SK-N-SH treated with all-trans-retinoic acid at 6 μM for 48 hours (cell line): ENCODE data around the gene TCF25.

Experiments
- ATAC-seq: fragments of 200-7000 bp; cut with Tn5 transposase; 3 replicates; pipeline ENCODE4 v1.9.1; 2020; ENCODE audit warnings: mild to moderate bottlenecking, moderate library complexity
- ARNTL ChIP-seq: fragments of 450-650 bp; formaldehyde crosslinking; IDR thresholded peaks from 2 replicates; pipeline ENCODE4 v1.5.0; 2020; ENCODE audit warnings: low read depth, mild to moderate bottlenecking, moderate library complexity, borderline replicate concordance
- BACH2 ChIP-seq: fragments of 250-450 bp; sonication (Bioruptor Pico); IDR thresholded peaks from 2 replicates; pipeline ENCODE4 v1.9.0; 2021; ENCODE audit warnings: mild to moderate bottlenecking, borderline replicate concordance
- CREB5 ChIP-seq: fragments of 250-450 bp; sonication (Bioruptor Pico); IDR thresholded peaks from 2 replicates; pipeline ENCODE4 v1.5.1; 2020; ENCODE audit warnings: low read depth, mild to moderate bottlenecking, moderate library complexity
- CSDC2 ChIP-seq: fragments of 250-450 bp; sonication (Bioruptor Pico); IDR thresholded peaks from 2 replicates; pipeline ENCODE4 v1.5.0; 2020; ENCODE audit warnings: mild to moderate bottlenecking, moderate library complexity
- CSRNP3 ChIP-seq: fragments of 250-450 bp; sonication (Bioruptor Pico); IDR thresholded peaks from 2 replicates; pipeline ENCODE4 v1.5.1; 2021; ENCODE audit warnings: mild to moderate bottlenecking, moderate library complexity
- ESRRG ChIP-seq: fragments of 250-450 bp; sonication (Bioruptor Pico); IDR thresholded peaks from 2 replicates; pipeline ENCODE4 v1.6.1; 2021; ENCODE audit warnings: mild to moderate bottlenecking
- GLIS3 ChIP-seq: fragments of 250-450 bp; sonication (Bioruptor Pico); IDR thresholded peaks from 2 replicates; pipeline ENCODE4 v1.5.0; 2020; ENCODE audit warnings: mild to moderate bottlenecking, moderate library complexity
- OSR1 ChIP-seq: fragments of 250-450 bp; sonication (Bioruptor Pico); IDR thresholded peaks from 2 replicates; pipeline ENCODE4 v1.8.0; 2022; ENCODE audit warnings: moderate library complexity, mild to moderate bottlenecking, inconsistent platforms
- PATZ1 ChIP-seq: fragments of 250-450 bp; sonication (Bioruptor Pico); IDR thresholded peaks from 2 replicates; pipeline ENCODE4 v1.8.0; 2020; ENCODE audit warnings: mild to moderate bottlenecking, moderate library complexity, borderline replicate concordance
- POU6F1 ChIP-seq: fragments of 250-450 bp; sonication (Bioruptor Pico); IDR thresholded peaks from 2 replicates; pipeline ENCODE4 v1.8.0; 2021; ENCODE audit warnings: low read depth, mild to moderate bottlenecking, moderate library complexity, borderline replicate concordance
- PPARA ChIP-seq: fragments of 250-450 bp; sonication (Bioruptor Pico); IDR thresholded peaks from 2 replicates; pipeline ENCODE4 v1.5.0; 2020; ENCODE audit warnings: mild to moderate bottlenecking, borderline replicate concordance
- RARB ChIP-seq: fragments of 250-450 bp; sonication (Bioruptor Pico); IDR thresholded peaks from 2 replicates; pipeline ENCODE4 v1.8.0; 2021; ENCODE audit warnings: mild to moderate bottlenecking, moderate library complexity
- SNAI2 ChIP-seq: fragments of 250-450 bp; sonication (Bioruptor Pico); IDR thresholded peaks from 2 replicates; pipeline ENCODE4 v1.5.0; 2020; ENCODE audit warnings: mild to moderate bottlenecking, moderate library complexity
- TCF4 ChIP-seq: fragments of 250-450 bp; sonication (Bioruptor Pico); IDR thresholded peaks from 2 replicates; pipeline ENCODE4 v1.8.0; 2021; ENCODE audit warnings: mild to moderate bottlenecking, moderate library complexity, borderline replicate concordance
- TSHZ2 ChIP-seq: fragments of 250-450 bp; sonication (Bioruptor Pico); IDR thresholded peaks from 2 replicates; pipeline ENCODE4 v1.5.0; 2020; ENCODE audit warnings: mild to moderate bottlenecking, moderate library complexity
- ZC3H10 ChIP-seq: fragments of 250-450 bp; sonication (Bioruptor Pico); IDR thresholded peaks from 2 replicates; pipeline ENCODE4 v1.5.1; 2021; ENCODE audit warnings: mild to moderate bottlenecking, moderate library complexity
- ZFP3 ChIP-seq: fragments of 250-450 bp; sonication (Bioruptor Pico); IDR thresholded peaks from 2 replicates; pipeline ENCODE4 v1.5.0; 2020; ENCODE audit warnings: mild to moderate bottlenecking, moderate library complexity
- ZFP30 ChIP-seq: fragments of 450-650 bp; formaldehyde crosslinking; IDR thresholded peaks from 2 replicates; pipeline ENCODE4 v1.5.0; 2022; ENCODE audit warnings: mild to moderate bottlenecking, moderate library complexity
- ZNF565 ChIP-seq: fragments of 450-650 bp; formaldehyde crosslinking; conservative IDR thresholded peaks from 2 replicates; pipeline ENCODE4 v1.5.0; 2020; ENCODE audit warnings: low read depth, mild to moderate bottlenecking, moderate library complexity
- ZNF70 ChIP-seq: fragments of 450-650 bp; formaldehyde crosslinking; IDR thresholded peaks from 2 replicates; pipeline ENCODE4 v1.5.0; 2020; ENCODE audit warnings: mild to moderate bottlenecking, moderate library complexity
- ZNF8 ChIP-seq: fragments of 450-650 bp; formaldehyde crosslinking; IDR thresholded peaks from 2 replicates; pipeline ENCODE4 v1.5.0; 2020; ENCODE audit warnings: mild to moderate bottlenecking, moderate library complexity

TCF25 gene

GRCh38 chr16:89917773-89918452 is 44.5 kb downstream of the TCF25 start:
- peak; percentile 13 for ATAC-seq
- TF ChIP-seq ZFP3 (CRISPR knock-in tag) (peak; percentile 40; the same call in 1 of the 2 replicates), RARB (CRISPR knock-in tag) (no peak), CREB5 (CRISPR knock-in tag) (no peak)

- TF ChIP-seq ZNF565 (CRISPR knock-in tag) = no peak
- TF ChIP-seq GLIS3 (CRISPR knock-in tag) = no peak
- TF ChIP-seq ARNTL (CRISPR knock-in tag) = no peak
- no peak for TF ChIP-seq POU6F1 (CRISPR knock-in tag)
- no peak for TF ChIP-seq ESRRG (CRISPR knock-in tag)
- no peak for TF ChIP-seq OSR1 (CRISPR knock-in tag)
- TF ChIP-seq PPARA (CRISPR knock-in tag) = no peak
- no peak for TF ChIP-seq SNAI2
- TF ChIP-seq TSHZ2 = no peak
- TF ChIP-seq BACH2 (CRISPR knock-in tag) = no peak
- no peak for TF ChIP-seq ZNF70 (CRISPR knock-in tag)
- no peak for TF ChIP-seq RARB (CRISPR knock-in tag)
- no peak for TF ChIP-seq CSDC2 (CRISPR knock-in tag)
- no peak for TF ChIP-seq ZC3H10 (CRISPR knock-in tag)
- TF ChIP-seq PATZ1 = no peak
- TF ChIP-seq ZFP3 (CRISPR knock-in tag) = no peak
- TF ChIP-seq ZFP30 (CRISPR knock-in tag) = no peak
- no peak for TF ChIP-seq CSRNP3 (CRISPR knock-in tag)
- TF ChIP-seq ZNF8 (CRISPR knock-in tag) = no peak
- no peak for TF ChIP-seq TCF4 (CRISPR knock-in tag)
- ATAC-seq = peak; percentile 1
Observed at GRCh38 chr16:89918453-89919347, 45.3 kb downstream of the TCF25 start, which contains the start of gene MC1R. MC1R (plus strand) TSS chr16:89918862; CDS start chr16:89919259, 397 bp downstream.
